NCI-H1105 treated with DMSO at 0.1 percent for 48 hours (cell line): ENCODE data around the gene TAF6.

Experiments used
- DNase-seq: peaks from one replicate; lab custom pipeline; 2025; lab: John Stamatoyannopoulos, UW

TAF6 gene

GRCh38 chr7:100120733-100121036 is 1.5 kb upstream of the TAF6 start:
- DNase-seq, result no peak

DNA sequence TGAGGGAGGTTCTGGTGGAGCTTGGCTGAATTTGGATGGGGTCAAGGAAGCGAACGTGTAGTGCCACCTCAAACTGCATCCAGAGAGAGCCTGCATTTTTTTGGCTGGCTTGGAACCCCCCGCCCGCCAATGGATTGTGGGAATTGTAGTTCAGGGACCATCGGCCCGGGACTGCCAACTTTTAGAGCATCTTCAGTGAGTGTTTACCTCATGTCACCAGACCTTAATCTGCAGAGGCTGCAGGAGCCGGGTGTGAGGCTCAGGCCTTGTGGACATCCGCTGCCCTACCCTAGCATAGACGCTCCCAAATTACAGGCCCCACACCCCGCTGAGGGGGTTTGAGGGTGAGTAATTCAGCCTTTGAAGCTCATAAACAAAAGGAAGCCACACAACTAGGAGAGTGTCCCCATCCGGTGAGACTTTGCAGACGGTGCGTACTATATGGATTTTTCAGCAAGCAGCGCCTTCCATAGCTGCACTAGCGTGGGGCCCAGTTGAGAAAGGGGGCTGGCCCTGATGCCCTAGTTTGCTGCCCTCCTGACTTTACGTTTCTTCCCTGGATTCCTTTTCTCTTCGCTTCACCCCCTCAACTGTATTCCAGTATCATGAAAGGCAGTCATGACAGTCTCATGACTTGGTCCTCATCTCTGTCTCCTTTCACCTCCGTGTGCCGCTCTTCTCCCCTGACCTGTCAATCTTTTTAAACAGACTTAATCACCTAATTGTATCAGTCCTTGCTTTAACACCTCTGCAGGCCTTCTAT is 993 bp upstream of the TAF6 start:
- peak; percentile 40 for DNase-seq

DNA sequence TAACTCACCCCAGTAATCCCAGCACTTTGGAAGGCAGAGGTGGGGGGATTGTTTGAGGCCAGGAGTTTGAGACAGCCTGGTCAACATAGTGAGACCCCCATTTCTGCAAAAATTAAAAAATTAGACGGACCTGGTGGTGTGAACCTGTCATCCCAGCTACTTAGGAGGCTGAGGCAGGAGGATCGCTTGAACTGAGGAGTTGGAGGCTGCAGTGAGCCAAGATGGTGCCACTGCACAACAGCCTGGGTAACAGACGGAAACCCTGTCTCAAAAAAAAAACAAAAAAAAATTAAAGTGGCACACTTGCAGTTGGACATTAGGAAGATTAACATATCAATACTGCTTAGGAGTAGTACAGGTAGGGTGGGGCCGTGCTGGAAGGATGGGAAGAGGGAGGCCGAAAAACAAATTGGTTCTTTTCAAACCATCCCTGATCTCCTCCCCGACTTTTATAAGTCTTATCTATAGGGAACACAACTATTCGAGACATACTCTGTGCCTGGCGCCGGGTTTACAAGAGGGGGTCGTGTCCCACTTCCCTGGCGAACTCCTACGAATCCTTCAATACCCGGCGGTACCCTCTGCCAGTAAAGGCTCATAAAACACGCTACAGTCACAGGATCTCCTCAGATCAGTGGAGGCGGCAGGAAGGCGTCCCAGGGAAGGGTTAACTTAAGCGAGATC is 628 bp downstream of the TAF6 start:
- no peak for DNase-seq

DNA sequence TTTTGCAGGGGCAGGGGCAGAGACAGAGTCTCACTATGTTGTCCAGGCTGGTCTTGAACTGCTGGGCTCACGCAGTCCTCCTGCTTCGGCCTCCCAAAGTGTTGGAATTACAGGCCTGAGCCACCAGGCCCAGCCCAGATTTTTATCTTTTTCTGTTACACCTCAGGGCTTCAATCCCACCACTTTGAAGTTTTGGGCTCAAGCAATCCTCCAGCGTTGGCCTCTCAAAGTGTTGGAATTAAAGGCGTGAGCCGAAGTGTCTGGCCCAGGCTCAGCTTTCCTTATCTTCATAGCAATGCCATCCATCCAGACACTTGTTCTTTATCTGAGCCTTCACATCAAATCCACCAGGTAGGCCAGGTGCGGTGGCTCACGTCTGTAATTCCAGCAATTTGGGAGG is 4.1 kb downstream of the TAF6 start:
- no peak for DNase-seq

- no peak for DNase-seq
Measured at GRCh38 chr7:100111914-100112313, 7.2 kb downstream of the TAF6 start.

DNA sequence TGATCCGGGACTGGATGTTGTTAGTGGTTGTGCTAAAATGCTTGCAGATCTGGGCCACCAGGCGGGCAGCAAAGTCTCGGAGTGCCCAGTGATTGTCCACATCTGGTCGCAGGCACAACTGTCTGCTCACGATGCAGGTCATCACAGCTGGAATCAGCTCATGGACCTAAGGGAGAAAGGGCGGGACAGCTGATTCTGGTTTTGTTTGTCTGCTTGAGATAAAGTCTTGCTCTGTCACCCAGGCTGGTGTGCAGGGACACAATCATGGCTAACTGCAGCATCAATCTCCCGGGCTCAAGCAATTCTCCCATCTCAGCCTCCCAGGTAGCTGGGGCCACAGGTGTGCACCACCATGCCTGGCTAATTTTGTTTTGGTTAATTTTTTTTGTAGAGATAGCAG is 8.0 kb downstream of the TAF6 start:
- DNase-seq, result no peak

GRCh38 chr7:100109521-100110163 is 9.5 kb downstream of the TAF6 start:
- DNase-seq, result no peak

DNA sequence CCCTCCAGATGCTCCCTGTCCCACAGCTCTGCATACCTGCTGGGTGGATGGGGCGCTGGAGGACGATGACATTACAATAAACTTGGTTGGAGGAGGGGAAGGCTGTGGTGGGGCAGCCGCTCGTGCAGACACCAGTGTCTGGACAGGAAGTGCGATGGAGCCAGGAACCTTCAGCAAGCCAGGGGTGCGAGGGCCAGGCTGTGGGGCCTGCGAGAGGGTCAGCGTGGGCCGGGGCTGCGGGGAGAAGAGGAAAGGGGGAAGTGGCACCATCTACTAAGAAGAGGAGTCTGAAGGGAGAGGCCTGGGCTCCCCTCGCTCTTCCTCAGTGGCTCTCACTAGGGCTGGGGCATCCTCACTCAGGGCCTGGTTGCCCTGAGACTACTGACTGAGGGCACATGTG is 11.3 kb downstream of the TAF6 start:
- no peak for DNase-seq

GRCh38 chr7:100107125-100107737 is 11.9 kb downstream of the TAF6 start:
- no peak for DNase-seq

GRCh38 chr7:100106633-100107032 is 12.5 kb downstream of the TAF6 start:
- DNase-seq, result no peak

DNA sequence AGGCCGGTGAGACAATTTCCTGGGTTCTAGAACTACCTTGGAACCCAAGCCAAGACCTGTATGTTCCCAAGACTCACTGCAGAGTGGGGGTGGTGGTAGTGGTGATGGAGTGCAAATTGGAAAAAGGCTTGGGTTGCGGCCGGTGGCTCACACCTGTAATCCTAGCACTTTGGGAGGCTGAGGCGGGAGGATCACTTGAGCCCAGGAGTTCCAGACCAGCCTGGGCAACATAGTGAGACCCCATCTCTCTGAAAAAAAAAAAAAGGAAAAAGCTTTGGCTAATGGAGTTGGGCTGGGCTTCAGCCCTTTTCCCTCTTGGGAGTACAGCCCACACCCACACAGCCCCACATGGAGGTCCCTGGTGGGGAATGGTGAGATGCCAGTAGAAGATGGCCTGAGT is 13.6 kb downstream of the TAF6 start:
- no peak for DNase-seq

DNA sequence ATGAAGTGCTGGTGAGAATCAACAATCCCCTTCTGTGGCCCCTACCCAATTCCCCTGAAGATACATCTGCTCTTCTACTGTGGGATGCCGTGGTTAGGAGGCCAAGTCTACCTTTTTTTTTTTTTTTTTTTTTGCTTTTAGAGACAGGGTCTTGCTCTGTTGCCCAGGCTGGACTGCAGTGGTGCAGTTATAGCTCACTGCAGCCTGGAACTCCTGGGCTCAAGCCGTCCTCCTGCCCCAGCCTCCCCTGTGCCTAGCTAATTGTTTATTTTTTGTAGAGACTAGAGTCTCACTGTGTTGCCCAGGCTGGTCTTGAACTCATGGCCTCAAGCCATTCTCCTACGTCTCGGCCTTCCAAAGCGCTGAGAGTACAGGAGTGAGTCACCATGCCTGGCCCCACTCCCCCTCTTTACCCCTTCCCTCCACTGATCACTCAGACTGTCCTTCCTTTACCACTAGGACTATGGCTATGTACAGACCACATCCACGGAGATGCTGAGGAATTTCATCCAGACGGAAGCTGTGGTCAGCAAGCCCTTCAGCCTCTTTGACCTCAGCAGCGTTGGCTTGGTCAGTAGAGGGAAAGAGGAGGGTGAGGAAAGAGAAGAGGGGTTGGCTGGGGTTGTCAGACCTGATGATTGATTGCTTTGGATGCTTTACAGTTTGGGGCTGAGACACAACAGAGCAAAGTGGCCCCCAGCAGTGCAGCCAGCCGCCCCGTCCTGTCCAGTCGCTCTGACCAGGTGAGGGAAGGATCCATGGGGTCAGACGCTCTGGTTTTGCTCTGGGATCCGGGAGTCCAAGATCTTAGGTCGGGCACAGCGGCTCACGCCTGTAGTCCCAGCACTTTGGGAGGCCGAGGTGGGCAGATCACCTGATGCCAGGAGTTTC is 16.0 kb downstream of the TAF6 start:
- DNase-seq, result no peak

DNA sequence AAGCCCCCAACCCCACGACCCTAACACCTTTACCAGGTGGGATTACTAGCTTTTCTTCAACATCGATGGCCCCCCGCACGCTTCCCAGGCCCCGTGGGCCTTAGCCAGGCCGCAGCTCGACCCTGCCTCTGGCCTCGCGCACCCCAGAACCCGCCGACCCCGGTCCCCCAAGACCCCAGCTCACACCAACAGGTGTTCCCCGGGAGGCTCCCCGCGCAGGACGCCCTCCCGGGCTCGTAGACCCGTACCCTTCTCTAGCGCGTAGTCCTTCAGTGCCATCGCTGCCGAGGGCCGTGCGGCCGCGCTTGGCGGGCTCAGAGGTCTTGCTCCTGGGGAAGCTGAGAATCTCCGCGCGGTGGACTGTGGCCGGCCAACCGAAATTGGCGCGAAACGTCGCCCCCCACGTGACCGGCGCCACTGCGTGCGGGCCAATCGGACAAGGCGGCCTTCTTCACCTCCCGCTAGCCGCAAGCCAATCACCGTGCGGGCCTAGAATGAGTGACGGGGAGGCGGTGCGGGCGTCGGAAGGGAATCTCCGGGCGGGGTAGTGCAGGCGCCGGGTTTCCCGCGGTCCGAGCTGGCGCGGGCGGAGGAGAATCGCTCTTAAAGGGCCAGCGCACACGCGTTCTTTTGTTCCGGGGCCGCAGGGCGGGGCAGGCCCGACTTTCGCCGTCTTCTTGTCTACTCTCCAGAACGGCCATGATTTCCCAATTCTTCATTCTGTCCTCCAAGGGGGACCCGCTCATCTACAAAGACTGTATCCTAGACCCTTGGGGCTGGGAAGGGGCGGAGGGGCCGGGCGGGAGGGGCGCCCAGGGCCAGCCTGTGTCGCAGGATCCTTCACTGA is 17.9 kb downstream of the TAF6 start, which contains the start of the genes AP4M1 and MCM7:
Gene AP4M1 (plus strand): TSS at position 628 of the 847 bp plus-strand sequence. CDS start 72 bp downstream, at position 700.
Gene MCM7 (minus strand): TSS at position 382 of the 847 bp plus-strand sequence. CDS start 103 bp downstream, at position 279.
- peak; percentile 96 for DNase-seq

- peak; percentile 86 for DNase-seq
Measured at GRCh38 chr7:100100420-100101015, 18.6 kb downstream of the TAF6 start.

- no peak for DNase-seq
Measured at GRCh38 chr7:100099452-100099851, 19.7 kb downstream of the TAF6 start.

- no peak for DNase-seq
Measured at GRCh38 chr7:100098913-100099312, 20.2 kb downstream of the TAF6 start.

DNA sequence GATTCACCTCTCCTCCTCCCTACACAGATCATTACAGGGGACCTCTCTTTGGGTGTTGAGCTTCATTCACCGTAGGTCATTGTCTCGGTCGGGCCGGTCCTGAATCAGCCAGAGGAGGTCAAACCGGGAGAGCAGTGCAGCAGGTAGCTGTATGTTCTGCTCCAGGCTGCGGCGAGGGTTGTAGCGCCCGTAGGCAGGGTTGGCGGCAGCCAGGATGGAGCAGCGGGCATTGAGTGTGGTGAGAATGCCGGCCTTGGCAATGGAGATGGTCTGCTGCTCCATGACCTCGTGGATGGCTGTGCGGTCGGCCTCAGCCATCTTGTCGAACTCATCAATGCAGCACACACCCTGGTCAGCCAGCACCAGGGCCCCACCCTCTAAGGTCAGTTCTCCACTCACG is 23.5 kb downstream of the TAF6 start:
- no peak for DNase-seq

DNA sequence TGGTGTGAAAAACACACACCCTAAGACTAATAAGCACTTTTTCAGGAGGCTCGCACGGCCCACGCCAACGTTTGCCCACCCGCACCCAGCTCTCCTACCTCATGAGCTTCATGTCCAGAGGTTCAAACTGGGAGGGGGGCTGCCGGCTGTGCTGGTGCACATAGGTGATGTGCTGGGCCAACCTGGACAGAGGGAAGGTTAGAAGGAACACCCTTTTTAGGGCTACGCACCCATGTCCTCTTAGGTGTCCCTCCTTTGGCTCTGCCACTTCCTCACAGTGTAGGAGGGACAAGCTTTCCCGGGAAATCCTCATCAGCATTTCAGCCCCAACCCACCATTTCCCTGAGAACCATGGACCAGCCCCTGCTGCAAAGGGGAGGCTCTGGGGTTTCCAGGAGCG is 23.9 kb downstream of the TAF6 start:
- no peak for DNase-seq

DNA sequence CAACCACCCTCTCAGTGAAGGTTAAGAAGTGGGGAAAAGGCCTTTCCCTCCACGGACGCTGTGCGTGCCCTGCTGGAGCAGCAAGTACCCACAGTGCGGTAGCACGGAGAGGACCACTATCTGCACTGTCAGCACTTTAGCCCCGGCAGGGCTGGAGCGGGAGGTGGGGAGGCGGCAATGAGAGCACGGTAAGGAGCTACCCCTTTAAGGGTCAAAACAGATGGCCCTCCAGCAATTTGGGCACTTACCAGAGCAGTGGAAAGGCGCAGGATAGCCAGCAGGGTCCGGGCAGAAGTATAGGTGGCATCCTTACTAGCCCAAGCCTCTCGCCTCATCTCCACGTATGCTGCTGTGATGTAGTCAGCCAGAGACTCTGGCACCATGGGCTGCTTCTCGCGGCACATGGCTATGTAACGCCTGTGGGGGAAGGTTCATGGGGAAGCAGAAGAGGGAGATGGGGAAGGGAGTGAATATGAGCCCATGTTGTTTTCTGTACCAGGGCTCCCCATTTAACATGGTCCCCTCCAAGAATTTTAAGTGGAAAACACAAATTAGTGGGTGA is 25.2 kb downstream of the TAF6 start:
- DNase-seq, result no peak

DNA sequence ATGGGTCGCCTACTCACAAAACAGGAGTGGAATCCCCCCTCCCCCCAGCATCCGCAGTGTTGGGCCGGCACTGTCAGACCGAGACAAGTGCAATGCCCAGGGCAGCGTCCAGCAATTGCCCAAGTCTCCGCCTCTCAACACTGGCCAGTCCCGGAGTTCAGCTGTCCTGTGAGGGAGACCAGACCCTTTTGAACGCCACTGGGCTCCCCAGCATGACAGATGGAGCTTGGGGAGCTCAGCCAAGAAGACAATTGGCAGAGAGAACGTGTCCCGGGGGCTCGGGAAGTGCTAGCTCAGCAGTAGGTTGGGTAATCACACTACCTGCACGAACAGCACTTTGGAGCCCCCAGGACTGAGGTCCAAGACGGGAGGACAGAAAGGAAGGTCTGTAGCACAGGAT is 25.7 kb downstream of the TAF6 start:
- DNase-seq, result no peak
